ENCODE data around the gene SPATA18.

The SPATA18 gene

GRCh38 chr4:52051213-52051614 is at the start of gene SPATA18:
Gene SPATA18 (plus strand): TSS chr4:52051304. CDS start chr4:52051705, 401 bp downstream.
- DNase-seq, result no peak

GRCh38 chr4:52001616-52002015 is 49.5 kb upstream of the SPATA18 start:
- DNase-seq, result no peak

GRCh38 chr4:52004414-52004813 is 46.7 kb upstream of the SPATA18 start:
- DNase-seq, result no peak

GRCh38 chr4:52005604-52006273 is 45.4 kb upstream of the SPATA18 start:
- no peak for DNase-seq

GRCh38 chr4:52006887-52007286 is 44.2 kb upstream of the SPATA18 start:
- no peak for DNase-seq

GRCh38 chr4:52010986-52011385 is 40.1 kb upstream of the SPATA18 start:
- no peak for DNase-seq

GRCh38 chr4:52012651-52013050 is 38.5 kb upstream of the SPATA18 start:
- DNase-seq, result no peak

GRCh38 chr4:52014903-52015302 is 36.2 kb upstream of the SPATA18 start:
- DNase-seq, result no peak

- no peak for DNase-seq
These were observed 35.7 kb upstream of the SPATA18 start for GRCh38 chr4:52015366-52015765.

- no peak for DNase-seq
These were observed 34.1 kb upstream of the SPATA18 start for GRCh38 chr4:52016981-52017380.

- no peak for DNase-seq
These were observed 33.3 kb upstream of the SPATA18 start for GRCh38 chr4:52017814-52018213.

GRCh38 chr4:52019936-52020657 is 31.0 kb upstream of the SPATA18 start, which contains the start of gene LRRC66:
Gene LRRC66 (minus strand): TSS chr4:52020363. CDS start chr4:52017613, 2,750 bp downstream.
- no peak for DNase-seq

GRCh38 chr4:52028970-52029369 is 22.1 kb upstream of the SPATA18 start:
- DNase-seq, result no peak

GRCh38 chr4:52032005-52032404 is 19.1 kb upstream of the SPATA18 start:
- no peak for DNase-seq

GRCh38 chr4:52035190-52035589 is 15.9 kb upstream of the SPATA18 start:
- DNase-seq, result no peak

- DNase-seq, result no peak
These were observed 14.1 kb upstream of the SPATA18 start for GRCh38 chr4:52036886-52037530.

GRCh38 chr4:52037689-52038102 is 13.4 kb upstream of the SPATA18 start:
- peak; percentile 12 for DNase-seq

GRCh38 chr4:52038103-52038912 is 12.8 kb upstream of the SPATA18 start, which contains the start of gene SGCB:
Gene SGCB (minus strand): TSS chr4:52038299. CDS start chr4:52038259, 40 bp downstream.
- peak; percentile 77 for DNase-seq

GRCh38 chr4:52045028-52045427 is 6.1 kb upstream of the SPATA18 start:
- DNase-seq, result no peak

GRCh38 chr4:52049266-52049665 is 1.8 kb upstream of the SPATA18 start:
- DNase-seq, result no peak

- DNase-seq, result peak; percentile 54
These were observed 741 bp downstream of the SPATA18 start for GRCh38 chr4:52051615-52052474.

- no peak for DNase-seq
These were observed 1.3 kb downstream of the SPATA18 start for GRCh38 chr4:52052475-52052780.
